ENCODE measurements around the gene B4GALT4. TPM values are rescaled to one million over a fixed set of nuclear protein-coding genes. Genes with fewer than 3 reads are reported as not detected.

B4GALT4 gene
- total and polyA plus RNA-seq, 2 of the 8 experiments (the other 6 are each of a cell fraction or from before 2014, with no cell fraction given): 14.6 to 44.7 TPM

DNA sequence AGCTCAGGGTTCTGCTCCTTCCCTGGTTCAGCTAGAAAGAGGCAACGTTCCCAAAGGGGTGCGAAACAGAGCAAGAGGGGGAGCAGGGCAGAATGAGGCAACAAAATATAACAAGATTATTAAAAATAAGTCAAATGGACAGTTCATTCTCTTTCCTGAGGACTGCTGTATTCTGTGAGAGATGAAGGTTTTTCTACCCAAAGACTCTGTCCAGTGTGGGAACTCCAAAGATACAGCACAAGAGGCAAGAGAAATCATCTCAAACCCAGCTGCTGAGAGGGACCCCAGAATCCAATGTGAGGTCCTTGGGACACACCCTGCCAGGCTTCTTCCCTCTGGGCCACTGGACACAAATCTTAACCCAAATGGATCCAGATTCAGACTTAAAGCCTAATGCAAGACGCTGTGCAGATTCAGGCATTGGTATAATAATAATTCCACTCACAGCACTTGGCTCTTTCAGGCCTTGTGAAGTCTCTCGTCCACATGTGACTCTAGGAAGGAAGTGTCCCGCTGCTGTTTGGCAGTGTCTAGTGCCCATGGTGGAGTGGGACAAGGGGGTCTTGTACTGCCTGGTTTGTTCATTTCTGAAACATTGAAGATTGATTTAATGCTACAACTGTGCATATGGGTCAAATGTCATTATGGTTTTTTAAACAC, 39.0 kb upstream of the B4GALT4 start (continued):
- TF ChIP-seq, protein P1, sequence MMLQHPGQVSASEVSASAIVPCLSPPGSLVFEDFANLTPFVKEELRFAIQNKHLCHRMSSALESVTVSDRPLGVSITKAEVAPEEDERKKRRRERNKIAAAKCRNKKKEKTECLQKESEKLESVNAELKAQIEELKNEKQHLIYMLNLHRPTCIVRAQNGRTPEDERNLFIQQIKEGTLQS (IDR thresholded peaks at IDR 0.05; ENCODE audit: insufficient read depth, low read depth, low read length): no peak
- TF ChIP-seq SUZ12 (IDR thresholded peaks at IDR 0.05; ENCODE audit: low read length) (no peak), RNF2 (IDR thresholded peaks at IDR 0.05; ENCODE audit: borderline replicate concordance, low read depth, low read length, missing control alignments, poor library complexity, severe bottlenecking) (no peak), SIX5 (IDR thresholded peaks at IDR 0.05; ENCODE audit: low read depth, low read length) (no peak), RBBP5 (IDR thresholded peaks at IDR 0.05; ENCODE audit: borderline replicate concordance, low read depth, low read length) (no peak), TAF7 (optimal IDR thresholded peaks at IDR 0.05; ENCODE audit: borderline replicate concordance, low read depth, low read length) (no peak)
- TF ChIP-seq, protein P2, sequence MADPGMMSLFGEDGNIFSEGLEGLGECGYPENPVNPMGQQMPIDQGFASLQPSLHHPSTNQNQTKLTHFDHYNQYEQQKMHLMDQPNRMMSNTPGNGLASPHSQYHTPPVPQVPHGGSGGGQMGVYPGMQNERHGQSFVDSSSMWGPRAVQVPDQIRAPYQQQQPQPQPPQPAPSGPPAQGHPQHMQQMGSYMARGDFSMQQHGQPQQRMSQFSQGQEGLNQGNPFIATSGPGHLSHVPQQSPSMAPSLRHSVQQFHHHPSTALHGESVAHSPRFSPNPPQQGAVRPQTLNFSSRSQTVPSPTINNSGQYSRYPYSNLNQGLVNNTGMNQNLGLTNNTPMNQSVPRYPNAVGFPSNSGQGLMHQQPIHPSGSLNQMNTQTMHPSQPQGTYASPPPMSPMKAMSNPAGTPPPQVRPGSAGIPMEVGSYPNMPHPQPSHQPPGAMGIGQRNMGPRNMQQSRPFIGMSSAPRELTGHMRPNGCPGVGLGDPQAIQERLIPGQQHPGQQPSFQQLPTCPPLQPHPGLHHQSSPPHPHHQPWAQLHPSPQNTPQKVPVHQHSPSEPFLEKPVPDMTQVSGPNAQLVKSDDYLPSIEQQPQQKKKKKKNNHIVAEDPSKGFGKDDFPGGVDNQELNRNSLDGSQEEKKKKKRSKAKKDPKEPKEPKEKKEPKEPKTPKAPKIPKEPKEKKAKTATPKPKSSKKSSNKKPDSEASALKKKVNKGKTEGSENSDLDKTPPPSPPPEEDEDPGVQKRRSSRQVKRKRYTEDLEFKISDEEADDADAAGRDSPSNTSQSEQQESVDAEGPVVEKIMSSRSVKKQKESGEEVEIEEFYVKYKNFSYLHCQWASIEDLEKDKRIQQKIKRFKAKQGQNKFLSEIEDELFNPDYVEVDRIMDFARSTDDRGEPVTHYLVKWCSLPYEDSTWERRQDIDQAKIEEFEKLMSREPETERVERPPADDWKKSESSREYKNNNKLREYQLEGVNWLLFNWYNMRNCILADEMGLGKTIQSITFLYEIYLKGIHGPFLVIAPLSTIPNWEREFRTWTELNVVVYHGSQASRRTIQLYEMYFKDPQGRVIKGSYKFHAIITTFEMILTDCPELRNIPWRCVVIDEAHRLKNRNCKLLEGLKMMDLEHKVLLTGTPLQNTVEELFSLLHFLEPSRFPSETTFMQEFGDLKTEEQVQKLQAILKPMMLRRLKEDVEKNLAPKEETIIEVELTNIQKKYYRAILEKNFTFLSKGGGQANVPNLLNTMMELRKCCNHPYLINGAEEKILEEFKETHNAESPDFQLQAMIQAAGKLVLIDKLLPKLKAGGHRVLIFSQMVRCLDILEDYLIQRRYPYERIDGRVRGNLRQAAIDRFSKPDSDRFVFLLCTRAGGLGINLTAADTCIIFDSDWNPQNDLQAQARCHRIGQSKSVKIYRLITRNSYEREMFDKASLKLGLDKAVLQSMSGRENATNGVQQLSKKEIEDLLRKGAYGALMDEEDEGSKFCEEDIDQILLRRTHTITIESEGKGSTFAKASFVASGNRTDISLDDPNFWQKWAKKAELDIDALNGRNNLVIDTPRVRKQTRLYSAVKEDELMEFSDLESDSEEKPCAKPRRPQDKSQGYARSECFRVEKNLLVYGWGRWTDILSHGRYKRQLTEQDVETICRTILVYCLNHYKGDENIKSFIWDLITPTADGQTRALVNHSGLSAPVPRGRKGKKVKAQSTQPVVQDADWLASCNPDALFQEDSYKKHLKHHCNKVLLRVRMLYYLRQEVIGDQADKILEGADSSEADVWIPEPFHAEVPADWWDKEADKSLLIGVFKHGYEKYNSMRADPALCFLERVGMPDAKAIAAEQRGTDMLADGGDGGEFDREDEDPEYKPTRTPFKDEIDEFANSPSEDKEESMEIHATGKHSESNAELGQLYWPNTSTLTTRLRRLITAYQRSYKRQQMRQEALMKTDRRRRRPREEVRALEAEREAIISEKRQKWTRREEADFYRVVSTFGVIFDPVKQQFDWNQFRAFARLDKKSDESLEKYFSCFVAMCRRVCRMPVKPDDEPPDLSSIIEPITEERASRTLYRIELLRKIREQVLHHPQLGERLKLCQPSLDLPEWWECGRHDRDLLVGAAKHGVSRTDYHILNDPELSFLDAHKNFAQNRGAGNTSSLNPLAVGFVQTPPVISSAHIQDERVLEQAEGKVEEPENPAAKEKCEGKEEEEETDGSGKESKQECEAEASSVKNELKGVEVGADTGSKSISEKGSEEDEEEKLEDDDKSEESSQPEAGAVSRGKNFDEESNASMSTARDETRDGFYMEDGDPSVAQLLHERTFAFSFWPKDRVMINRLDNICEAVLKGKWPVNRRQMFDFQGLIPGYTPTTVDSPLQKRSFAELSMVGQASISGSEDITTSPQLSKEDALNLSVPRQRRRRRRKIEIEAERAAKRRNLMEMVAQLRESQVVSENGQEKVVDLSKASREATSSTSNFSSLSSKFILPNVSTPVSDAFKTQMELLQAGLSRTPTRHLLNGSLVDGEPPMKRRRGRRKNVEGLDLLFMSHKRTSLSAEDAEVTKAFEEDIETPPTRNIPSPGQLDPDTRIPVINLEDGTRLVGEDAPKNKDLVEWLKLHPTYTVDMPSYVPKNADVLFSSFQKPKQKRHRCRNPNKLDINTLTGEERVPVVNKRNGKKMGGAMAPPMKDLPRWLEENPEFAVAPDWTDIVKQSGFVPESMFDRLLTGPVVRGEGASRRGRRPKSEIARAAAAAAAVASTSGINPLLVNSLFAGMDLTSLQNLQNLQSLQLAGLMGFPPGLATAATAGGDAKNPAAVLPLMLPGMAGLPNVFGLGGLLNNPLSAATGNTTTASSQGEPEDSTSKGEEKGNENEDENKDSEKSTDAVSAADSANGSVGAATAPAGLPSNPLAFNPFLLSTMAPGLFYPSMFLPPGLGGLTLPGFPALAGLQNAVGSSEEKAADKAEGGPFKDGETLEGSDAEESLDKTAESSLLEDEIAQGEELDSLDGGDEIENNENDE (IDR thresholded peaks at IDR 0.05; ENCODE audit: insufficient replicate concordance, low read length): no peak
